Lung (tissue), 12 donors: ENCODE data around the gene TIAM2. TPM values are rescaled to one million over a fixed set of nuclear protein-coding genes. Genes with fewer than 3 reads are reported as not detected.

Source experiments
- ATAC-seq: fragments of 200-7000 bp; cut with Tn5 transposase; one replicate; pipeline ENCODE4 v1.9.1; 2020; ENCODE audit warnings: moderate number of reproducible peaks; ENCODE audit not compliant: insufficient read depth, low FRiP score
- DNase-seq, 3 donors: peaks; one replicate each; pipeline ENCODE4 v3.0.0-alpha.2; 2013 to 2017
- H3K27ac ChIP-seq, 2 donors: one replicate each; pipeline ENCODE4 v1.5.1; 2013; ENCODE audit warnings: mild to moderate bottlenecking in 2 of 2, moderate library complexity in 2 of 2, control low read depth in 1 of 2, inconsistent platforms in 1 of 2, low read depth in 1 of 2, low read length in 1 of 2
- H3K27me3 ChIP-seq, 3 donors: one replicate each; pipeline ENCODE4 v1.5.1; 2013; ENCODE audit warnings: low read length in 2 of 3; ENCODE audit not compliant: control insufficient read depth in 3 of 3, insufficient read depth in 3 of 3
- H3K36me3 ChIP-seq, 4 donors: one replicate each; pipeline ENCODE4 v1.5.1; 2013; ENCODE audit warnings: low read length in 4 of 4, mild to moderate bottlenecking in 1 of 4, moderate library complexity in 1 of 4; ENCODE audit not compliant: control insufficient read depth in 4 of 4, insufficient read depth in 4 of 4
- H3K4me1 ChIP-seq, 5 donors: one replicate each; pipeline ENCODE4 v1.5.1; 2013; ENCODE audit warnings: low read length in 5 of 5, mild to moderate bottlenecking in 2 of 5, moderate library complexity in 1 of 5; ENCODE audit not compliant: control insufficient read depth in 5 of 5, insufficient read depth in 5 of 5
- H3K4me3 ChIP-seq: one replicate; pipeline ENCODE4 v1.5.1; 2013; ENCODE audit warnings: mild to moderate bottlenecking, control low read depth, moderate library complexity
- H3K9ac ChIP-seq, 2 donors: one replicate each; pipeline ENCODE4 v1.5.1; 2013; ENCODE audit warnings: low read length in 2 of 2, control low read depth in 1 of 2; ENCODE audit not compliant: insufficient read depth in 1 of 2
- H3K9me3 ChIP-seq, 4 donors: one replicate each; pipeline ENCODE4 v1.5.1; 2013; ENCODE audit warnings: low read length in 3 of 4, mild to moderate bottlenecking in 1 of 4, moderate library complexity in 1 of 4; ENCODE audit not compliant: control insufficient read depth in 4 of 4, insufficient read depth in 3 of 4
- CTCF ChIP-seq: IDR thresholded peaks from 2 replicates; pipeline ENCODE4 v1.5.1; 2012; ENCODE audit warnings: mild to moderate bottlenecking; ENCODE audit errors: control extremely low read depth, extremely low read depth
- WGBS, 2 donors: extraction: QIAGEN DNeasy Blood & Tissue Kit; methylation state at CpG; one replicate each; pipeline ENCODE4 v1.1.7; 2013; 5-methylcytosine and 5-hydroxymethylcytosine counted together
- polyA plus RNA-seq, 2 donors: library from polyadenylated mRNA; stranded (reverse); fragments of 200-250 nt; gene quantifications; one replicate each; pipeline ENCODE4 v1.2.1, GENCODE V29; 2013
- total RNA-seq, 2 donors: library from RNA; depleted of rRNA in 1 of 2; stranded (reverse); fragments of >200 nt in 1 of 2; gene quantifications; one replicate each; pipeline ENCODE4 v1.2.1, GENCODE V29; 2014 to 2021
- donor health status: control.
- donor health status: control.
- donor health status: Bipolar disorder and iron deficiency.
- donor health status: healthy.
- donor health status: DM: yes; HTN: yes; CAD: no.

Gene TIAM2
- total and polyA plus RNA-seq, 4 donors, result 1.8 to 17.5 (median 4.1) TPM

GRCh38 chr6:155143578-155144106, 148.5 kb downstream of the TIAM2 start:
- Histone ChIP-seq H3K27me3 (no peaks in the 10 kb centered on the region), H3K9me3 (no peaks in the 10 kb centered on the region), H3K36me3 (no peaks in the 10 kb centered on the region), H3K4me3 (no peak overlapping the region), H3K9ac (peak overlapping the region in 1 of 2 donors; percentile 14), H3K27ac (no peak overlapping the region), H3K4me1 (peaks cover 3 to 24% (median 7%) of the 10 kb centered on the region in 5 donors)
- WGBS, 2 donors, result 56 to 61% methylated on average over 7 of the region's 7 CpGs
- DNase-seq, result peak in 1 of 3 donors; percentile 50
- TF ChIP-seq CTCF, result no peak
- ATAC-seq, result no peak

GRCh38 chr6:155146205-155146604, 151.1 kb downstream of the TIAM2 start:
- Histone ChIP-seq H3K9me3 (no peaks in the 10 kb centered on the region), H3K4me1 (peaks cover 3 to 24% (median 6%) of the 10 kb centered on the region in 5 donors), H3K4me3 (no peak overlapping the region), H3K27ac (no peak overlapping the region), H3K27me3 (no peaks in the 10 kb centered on the region), H3K9ac (no peak overlapping the region), H3K36me3 (no peaks in the 10 kb centered on the region)
- WGBS, 2 donors, result 93% methylated on average over 4 of the region's 4 CpGs
- no peak for ATAC-seq
- no peak for DNase-seq
- TF ChIP-seq CTCF, result no peak

- Histone ChIP-seq H3K4me3 (no peak overlapping the region), H3K27me3 (no peaks in the 10 kb centered on the region), H3K9ac (no peak overlapping the region), H3K36me3 (no peaks in the 10 kb centered on the region), H3K9me3 (no peaks in the 10 kb centered on the region), H3K27ac (no peak overlapping the region), H3K4me1 (peaks cover 0 to 6% (median 1%) of the 10 kb centered on the region in 5 donors)
- ATAC-seq (no peak), DNase-seq (no peak)
- TF ChIP-seq CTCF, result no peak
- WGBS, 2 donors, result 93 to 95% methylated on average over 7 of the region's 7 CpGs
Observed at GRCh38 chr6:155147958-155148663, 153.0 kb downstream of the TIAM2 start.
